ENCODE results near the gene CHCHD5. TPM values are rescaled to one million over a fixed set of nuclear protein-coding genes. Genes with fewer than 3 reads are reported as not detected.
A peak's percentile ranks its signal among the peaks of the same experiment; 100 is the strongest.

CHCHD5 gene
- total and polyA plus RNA-seq, 10 of the 15 experiments (the other 5 are each of a cell fraction or from before 2014, with no cell fraction given): 16.4 to 118 (median 45.2) TPM

- TF ChIP-seq CHD1 (IDR thresholded peaks at IDR 0.05; ENCODE audit: low read depth, low read length): no peak
- TF ChIP-seq SREBF1 (IDR thresholded peaks at IDR 0.05; ENCODE audit: low read length): no peak
- no peak for TF ChIP-seq CBX5 (IDR thresholded peaks at IDR 0.05; ENCODE audit: low read depth)
- TF ChIP-seq, protein P1, sequence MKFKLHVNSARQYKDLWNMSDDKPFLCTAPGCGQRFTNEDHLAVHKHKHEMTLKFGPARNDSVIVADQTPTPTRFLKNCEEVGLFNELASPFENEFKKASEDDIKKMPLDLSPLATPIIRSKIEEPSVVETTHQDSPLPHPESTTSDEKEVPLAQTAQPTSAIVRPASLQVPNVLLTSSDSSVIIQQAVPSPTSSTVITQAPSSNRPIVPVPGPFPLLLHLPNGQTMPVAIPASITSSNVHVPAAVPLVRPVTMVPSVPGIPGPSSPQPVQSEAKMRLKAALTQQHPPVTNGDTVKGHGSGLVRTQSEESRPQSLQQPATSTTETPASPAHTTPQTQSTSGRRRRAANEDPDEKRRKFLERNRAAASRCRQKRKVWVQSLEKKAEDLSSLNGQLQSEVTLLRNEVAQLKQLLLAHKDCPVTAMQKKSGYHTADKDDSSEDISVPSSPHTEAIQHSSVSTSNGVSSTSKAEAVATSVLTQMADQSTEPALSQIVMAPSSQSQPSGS (IDR thresholded peaks at IDR 0.05; ENCODE audit: low read length): no peak; the same call in 1 of the 2 replicates
- TF ChIP-seq MLLT1 (IDR thresholded peaks at IDR 0.05): no peak; the same call in 1 of the 2 replicates
- no peak for TF ChIP-seq CBX3 (IDR thresholded peaks at IDR 0.05; ENCODE audit: borderline replicate concordance, low read depth)
- TF ChIP-seq GABPA (IDR thresholded peaks at IDR 0.05; ENCODE audit: low read depth): no peak
- no peak; the same call in 1 of the 2 replicates for TF ChIP-seq CBFB (IDR thresholded peaks at IDR 0.05; ENCODE audit: low read depth)
- TF ChIP-seq IKZF1 (conservative IDR thresholded peaks at IDR 0.05): peak; percentile 88
- TF ChIP-seq POLR2AphosphoS2 (IDR thresholded peaks at IDR 0.05; ENCODE audit: low read depth, low read length): no peak
These were observed 52.3 kb downstream of the CHCHD5 start (continued) for GRCh38 chr2:112636605-112637288.
